IMR-90 (cell line): Measurements from ENCODE around the gene PTGDR.

Experiments used
- POLR2A ChIP-seq: IDR thresholded peaks from 2 replicates; pipeline ENCODE4 v1.6.1; 2012; ENCODE audit warnings: mild to moderate bottlenecking, low read depth, low read length
- RFX5 ChIP-seq: IDR thresholded peaks from 2 replicates; pipeline ENCODE4 v1.8.0; 2012; ENCODE audit warnings: low read depth, mild to moderate bottlenecking, low read length, moderate library complexity
- TF ChIP-seq, protein P1 (sequence below): conservative IDR thresholded peaks from 2 replicates; pipeline ENCODE4 v1.5.1; 2012; ENCODE audit warnings: mild to moderate bottlenecking, low read depth, low read length, improper control_type of control experiment

GRCh38 chr14:52248057-52248456 is 19.4 kb upstream of the PTGDR start:
- TF ChIP-seq, protein P1, sequence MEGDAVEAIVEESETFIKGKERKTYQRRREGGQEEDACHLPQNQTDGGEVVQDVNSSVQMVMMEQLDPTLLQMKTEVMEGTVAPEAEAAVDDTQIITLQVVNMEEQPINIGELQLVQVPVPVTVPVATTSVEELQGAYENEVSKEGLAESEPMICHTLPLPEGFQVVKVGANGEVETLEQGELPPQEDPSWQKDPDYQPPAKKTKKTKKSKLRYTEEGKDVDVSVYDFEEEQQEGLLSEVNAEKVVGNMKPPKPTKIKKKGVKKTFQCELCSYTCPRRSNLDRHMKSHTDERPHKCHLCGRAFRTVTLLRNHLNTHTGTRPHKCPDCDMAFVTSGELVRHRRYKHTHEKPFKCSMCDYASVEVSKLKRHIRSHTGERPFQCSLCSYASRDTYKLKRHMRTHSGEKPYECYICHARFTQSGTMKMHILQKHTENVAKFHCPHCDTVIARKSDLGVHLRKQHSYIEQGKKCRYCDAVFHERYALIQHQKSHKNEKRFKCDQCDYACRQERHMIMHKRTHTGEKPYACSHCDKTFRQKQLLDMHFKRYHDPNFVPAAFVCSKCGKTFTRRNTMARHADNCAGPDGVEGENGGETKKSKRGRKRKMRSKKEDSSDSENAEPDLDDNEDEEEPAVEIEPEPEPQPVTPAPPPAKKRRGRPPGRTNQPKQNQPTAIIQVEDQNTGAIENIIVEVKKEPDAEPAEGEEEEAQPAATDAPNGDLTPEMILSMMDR: no peak
- no peak for TF ChIP-seq RFX5
- no peak for TF ChIP-seq POLR2A
